ENCODE data around the gene COBL. TPM values are rescaled to one million over a fixed set of nuclear protein-coding genes. Genes with fewer than 3 reads are reported as not detected.

Gene COBL
- total RNA-seq, 4 donors from 2014 or later: 14.3 to 19.3 (median 15.9) TPM

DNA sequence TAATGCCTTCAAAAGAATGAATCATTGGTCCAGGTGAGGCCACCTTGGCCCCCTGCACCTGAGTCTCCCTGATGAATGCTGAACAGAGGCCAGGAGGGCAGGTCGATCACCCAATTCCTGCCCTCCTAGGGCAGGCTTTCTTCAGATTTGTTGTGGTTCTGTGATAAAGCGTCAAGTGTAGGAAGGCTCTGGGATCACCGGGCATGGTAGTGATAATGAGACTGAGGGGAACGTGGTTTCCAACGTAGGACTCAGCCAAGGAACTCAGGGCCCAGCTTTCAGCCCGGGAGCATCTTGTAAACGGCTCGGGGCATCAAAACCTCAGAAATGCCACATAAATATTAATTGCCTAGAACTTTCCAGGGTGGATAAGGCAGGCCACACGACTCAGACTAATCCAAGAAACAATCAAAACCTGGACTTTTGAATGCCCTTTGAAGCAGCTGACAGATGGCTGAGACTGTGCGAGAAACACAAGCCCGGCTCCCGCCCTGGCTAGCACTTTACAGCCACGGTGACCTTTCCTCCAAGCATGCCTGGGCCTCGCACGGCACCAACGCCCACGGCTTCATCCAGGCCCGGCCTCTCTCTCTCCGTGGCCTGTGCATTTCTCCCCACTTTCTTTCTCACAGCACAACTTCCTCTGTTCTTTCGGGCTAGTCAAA is 294.6 kb downstream of the COBL start:
- no peaks in the 10 kb centered on the region for H3K36me3 ChIP-seq
- no peaks in the 10 kb centered on the region for H3K4me1 ChIP-seq
- TF ChIP-seq CTCF (IDR thresholded peaks at IDR 0.05) (no peak), POLR2A (IDR thresholded peaks at IDR 0.05) (no peak)
- DNase-seq: no peak
- no peak overlapping the region for H3K4me3 ChIP-seq (replicated peaks in 1 of 3)
- H3K27ac ChIP-seq: no peak overlapping the region
- no peaks in the 10 kb centered on the region for H3K27me3 ChIP-seq
- 83 to 84% methylated on average over 20 of the region's 20 CpGs for WGBS, 2 donors
- intact Hi-C loops (cut with DNase I): no loop called here
- H3K9me3 ChIP-seq: no peaks in the 10 kb centered on the region

- Histone ChIP-seq H3K36me3 (no peaks in the 10 kb centered on the region), H3K9me3 (no peaks in the 10 kb centered on the region), H3K27me3 (no peaks in the 10 kb centered on the region), H3K27ac (no peak overlapping the region), H3K4me3 (replicated peaks in 1 of 3) (no peak overlapping the region), H3K4me1 (no peaks in the 10 kb centered on the region)
- WGBS, 2 donors: 94 to 100% methylated on average over 3 of the region's 3 CpGs
- TF ChIP-seq POLR2A (IDR thresholded peaks at IDR 0.05) (no peak), CTCF (IDR thresholded peaks at IDR 0.05) (no peak)
- intact Hi-C loops (cut with DNase I): no loop called here
- no peak for DNase-seq
Measured at GRCh38 chr7:51020944-51021343, 295.7 kb downstream of the COBL start.

DNA sequence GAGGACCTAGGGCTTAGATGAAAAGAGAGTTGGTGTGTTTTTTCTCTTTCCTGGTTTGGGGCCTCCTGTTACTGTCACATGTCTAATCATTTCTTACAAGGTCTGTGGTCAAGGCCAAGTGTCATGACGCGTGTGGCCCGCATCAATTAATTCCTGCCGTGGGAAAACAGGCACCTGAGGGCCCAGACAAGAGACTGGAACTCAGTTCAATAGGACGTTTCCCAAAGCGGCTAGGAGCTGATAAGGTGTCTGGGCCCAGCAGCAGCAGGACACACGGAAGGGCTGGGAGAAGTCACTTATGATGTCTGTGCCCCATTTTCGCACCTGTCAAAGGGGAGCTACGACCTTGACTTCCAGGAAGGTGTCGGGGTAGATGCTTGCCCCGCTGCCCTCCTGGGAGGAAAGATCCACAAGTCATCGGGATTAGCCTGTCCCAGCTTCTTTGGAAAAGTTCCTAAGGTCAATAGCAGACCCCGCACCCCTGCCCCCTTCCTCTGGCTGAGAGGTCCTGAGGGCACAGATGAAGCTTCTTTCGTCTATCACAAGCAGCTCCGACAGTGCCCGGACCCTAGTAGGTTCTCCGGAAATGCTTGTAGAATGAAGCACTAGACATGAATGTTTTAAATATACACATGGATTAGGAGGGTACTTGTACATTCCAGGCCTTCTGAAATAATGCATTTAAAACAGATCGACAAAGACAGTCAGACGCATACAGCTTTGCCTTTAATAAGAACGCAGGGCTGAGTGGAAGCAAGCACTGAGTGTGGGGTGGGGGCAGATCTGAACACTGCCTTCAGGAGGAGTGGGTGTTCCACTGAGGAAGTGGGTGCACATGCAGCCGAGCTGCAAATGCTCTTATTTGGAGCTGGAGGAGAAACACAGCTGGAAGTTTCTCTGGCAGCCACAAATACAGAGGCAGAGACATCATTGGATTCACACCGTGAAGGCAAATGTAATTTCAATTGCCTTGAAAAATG is 296.4 kb downstream of the COBL start:
- intact Hi-C loops (cut with DNase I): no loop called here
- TF ChIP-seq CTCF (IDR thresholded peaks at IDR 0.05): no peak
- no peak for TF ChIP-seq POLR2A (IDR thresholded peaks at IDR 0.05)
- H3K4me1 ChIP-seq: no peaks in the 10 kb centered on the region
- H3K27me3 ChIP-seq: no peaks in the 10 kb centered on the region
- H3K36me3 ChIP-seq: no peaks in the 10 kb centered on the region
- DNase-seq: no peak
- H3K27ac ChIP-seq: no peak overlapping the region
- no peak overlapping the region for H3K4me3 ChIP-seq (replicated peaks in 1 of 3)
- WGBS, 2 donors: 78 to 80% methylated on average over 22 of the region's 22 CpGs
- H3K9me3 ChIP-seq: no peaks in the 10 kb centered on the region

DNA sequence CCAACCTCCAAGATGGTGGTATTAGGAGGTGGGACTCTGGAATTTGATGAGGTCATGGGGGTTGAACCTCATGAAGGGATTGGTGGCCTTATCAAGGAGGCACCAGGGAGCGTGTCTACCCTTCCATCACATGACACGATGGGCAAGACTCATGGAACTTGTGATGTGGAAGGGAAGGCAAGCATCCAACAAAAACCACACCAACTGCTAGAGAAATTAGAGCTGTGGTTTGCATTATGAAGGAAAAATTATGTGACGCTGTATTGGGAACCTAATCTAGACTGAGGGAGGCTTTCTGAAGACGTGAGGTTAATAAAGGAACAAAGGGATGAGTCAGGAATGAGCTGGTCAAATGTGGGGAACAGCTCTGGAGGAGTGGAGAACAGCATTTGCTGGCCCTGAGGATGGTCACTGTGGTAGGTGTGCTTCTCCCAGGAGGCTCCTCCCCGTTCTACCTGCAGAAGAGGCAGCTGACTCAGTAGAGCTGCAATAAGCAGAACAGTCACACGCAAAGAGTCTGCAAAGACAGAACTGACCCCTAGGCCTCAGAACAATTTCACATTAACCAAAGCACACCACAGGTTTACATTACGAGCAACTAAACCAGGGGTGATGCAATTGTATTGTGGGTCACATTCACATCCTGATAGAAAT is 297.3 kb downstream of the COBL start:
- Histone ChIP-seq H3K36me3 (no peaks in the 10 kb centered on the region), H3K27ac (no peak overlapping the region), H3K27me3 (no peaks in the 10 kb centered on the region), H3K4me1 (no peaks in the 10 kb centered on the region), H3K4me3 (replicated peaks in 1 of 3) (no peak overlapping the region), H3K9me3 (no peaks in the 10 kb centered on the region)
- no peak for DNase-seq
- WGBS, 2 donors: 89 to 95% methylated on average over 7 of the region's 7 CpGs
- no peak for TF ChIP-seq POLR2A (IDR thresholded peaks at IDR 0.05)
- TF ChIP-seq CTCF (IDR thresholded peaks at IDR 0.05): no peak
- intact Hi-C loops (cut with DNase I): no loop called here
